ENCODE data around the gene STH.
A peak's percentile ranks its signal among the peaks of the same experiment; 100 is the strongest.

The STH gene

DNA sequence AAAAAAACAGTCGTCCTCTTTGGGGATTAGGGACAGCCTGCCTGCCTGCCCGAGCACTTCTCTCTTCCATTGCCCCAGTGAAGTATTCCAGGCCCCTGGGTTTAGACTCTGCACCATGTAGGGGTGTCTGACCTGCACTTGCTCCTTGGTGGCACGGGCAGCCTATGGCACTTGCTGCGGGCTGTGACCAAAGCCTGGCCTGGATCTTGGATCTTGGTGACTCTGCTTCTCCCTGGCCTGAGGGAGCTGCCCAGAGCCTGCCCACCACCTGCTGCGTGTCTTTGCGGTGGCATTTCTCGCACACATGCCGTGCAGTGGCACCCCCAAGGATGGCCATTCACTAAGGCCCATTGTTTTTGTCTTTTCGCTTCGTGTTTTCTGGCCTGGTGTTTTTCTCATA is 6.1 kb upstream of the STH start:
- Histone ChIP-seq H3K4me1 (ENCODE audit: control insufficient read depth in 5 of 5, insufficient read depth in 5 of 5, low read length in 5 of 5) (peaks cover 0 to 14% (median 10%) of the 10 kb centered on the region in 5 donors), H3K9ac (ENCODE audit: low read length in 5 of 5) (no peak overlapping the region), H3K9me3 (ENCODE audit: control insufficient read depth in 5 of 5, low read length in 5 of 5) (no peaks in the 10 kb centered on the region), H3K36me3 (ENCODE audit: control insufficient read depth in 5 of 5, insufficient read depth in 5 of 5, low read length in 5 of 5) (no peaks in the 10 kb centered on the region), H3K4me3 (ENCODE audit: low read depth in 1 of 5, low read length in 5 of 5) (no peak overlapping the region), H3K27me3 (ENCODE audit: control insufficient read depth in 5 of 5, insufficient read depth in 4 of 5, low read length in 5 of 5) (no peaks in the 10 kb centered on the region), H3K27ac (ENCODE audit: low read depth, low read length) (no peak overlapping the region)

DNA sequence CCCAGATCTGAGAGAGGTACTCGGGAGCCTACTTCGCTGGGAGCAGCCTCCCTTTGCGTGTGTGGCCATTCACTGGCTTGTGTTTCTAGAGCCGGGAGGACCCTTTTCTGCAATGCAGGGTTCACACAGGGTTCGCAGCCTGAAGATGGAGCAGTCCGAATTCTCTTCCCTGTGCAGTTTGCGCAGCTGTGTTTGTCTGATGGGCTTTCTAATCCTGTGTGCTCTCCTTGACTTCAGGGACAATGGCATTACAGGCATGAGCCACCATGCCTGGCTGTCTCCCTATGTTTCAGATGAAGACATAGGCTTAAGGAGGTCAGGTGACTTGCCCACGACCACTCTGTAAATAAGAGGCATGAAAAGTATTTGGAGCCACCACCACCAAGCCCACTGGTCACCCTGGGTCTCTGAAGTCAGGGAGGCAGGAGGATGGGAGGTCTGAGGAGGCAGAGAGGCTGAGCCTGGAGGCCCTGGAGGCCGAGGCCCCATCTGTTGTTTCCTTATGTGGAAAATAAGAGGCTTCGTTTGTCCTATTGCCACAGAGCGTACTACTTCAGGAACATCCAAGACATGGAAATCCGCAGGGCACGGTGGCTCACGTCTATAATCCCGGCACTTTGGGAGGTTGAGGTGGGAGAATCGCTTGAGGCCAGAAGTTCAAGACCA is 5.0 kb upstream of the STH start:
- Histone ChIP-seq H3K9me3 (ENCODE audit: control insufficient read depth in 5 of 5, low read length in 5 of 5) (no peaks in the 10 kb centered on the region), H3K4me3 (ENCODE audit: low read depth in 1 of 5, low read length in 5 of 5) (no peak overlapping the region), H3K27ac (ENCODE audit: low read depth, low read length) (no peak overlapping the region), H3K9ac (ENCODE audit: low read length in 5 of 5) (no peak overlapping the region), H3K36me3 (ENCODE audit: control insufficient read depth in 5 of 5, insufficient read depth in 5 of 5, low read length in 5 of 5) (no peaks in the 10 kb centered on the region), H3K27me3 (ENCODE audit: control insufficient read depth in 5 of 5, insufficient read depth in 4 of 5, low read length in 5 of 5) (no peaks in the 10 kb centered on the region), H3K4me1 (ENCODE audit: control insufficient read depth in 5 of 5, insufficient read depth in 5 of 5, low read length in 5 of 5) (peaks cover 0 to 23% (median 15%) of the 10 kb centered on the region in 5 donors)

DNA sequence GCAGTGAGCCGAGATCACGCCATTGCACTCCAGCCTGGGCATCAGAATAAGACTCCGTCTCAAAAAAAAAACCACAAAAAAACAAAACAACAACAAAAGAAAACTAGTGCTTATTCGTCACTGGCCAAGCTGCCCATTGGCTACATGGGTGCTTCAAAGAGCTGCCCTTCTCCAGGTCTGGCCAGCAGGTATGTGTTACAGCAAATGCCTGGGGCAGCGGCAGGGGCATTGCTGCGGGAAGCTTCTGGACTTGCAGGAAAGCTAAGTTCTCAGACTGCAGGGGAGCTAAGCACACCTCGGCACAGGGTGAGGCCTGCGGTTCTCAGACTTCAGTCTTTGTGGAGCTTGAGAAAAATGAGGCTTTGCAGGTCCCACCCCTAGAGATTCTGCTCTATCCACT is 4.1 kb upstream of the STH start:
- Histone ChIP-seq H3K4me3 (ENCODE audit: low read depth in 1 of 5, low read length in 5 of 5) (no peak overlapping the region), H3K9me3 (ENCODE audit: control insufficient read depth in 5 of 5, low read length in 5 of 5) (no peaks in the 10 kb centered on the region), H3K27me3 (ENCODE audit: control insufficient read depth in 5 of 5, insufficient read depth in 4 of 5, low read length in 5 of 5) (no peaks in the 10 kb centered on the region), H3K9ac (ENCODE audit: low read length in 5 of 5) (no peak overlapping the region), H3K27ac (ENCODE audit: low read depth, low read length) (no peak overlapping the region), H3K36me3 (ENCODE audit: control insufficient read depth in 5 of 5, insufficient read depth in 5 of 5, low read length in 5 of 5) (no peaks in the 10 kb centered on the region), H3K4me1 (ENCODE audit: control insufficient read depth in 5 of 5, insufficient read depth in 5 of 5, low read length in 5 of 5) (peaks cover 0 to 30% (median 20%) of the 10 kb centered on the region in 5 donors)

DNA sequence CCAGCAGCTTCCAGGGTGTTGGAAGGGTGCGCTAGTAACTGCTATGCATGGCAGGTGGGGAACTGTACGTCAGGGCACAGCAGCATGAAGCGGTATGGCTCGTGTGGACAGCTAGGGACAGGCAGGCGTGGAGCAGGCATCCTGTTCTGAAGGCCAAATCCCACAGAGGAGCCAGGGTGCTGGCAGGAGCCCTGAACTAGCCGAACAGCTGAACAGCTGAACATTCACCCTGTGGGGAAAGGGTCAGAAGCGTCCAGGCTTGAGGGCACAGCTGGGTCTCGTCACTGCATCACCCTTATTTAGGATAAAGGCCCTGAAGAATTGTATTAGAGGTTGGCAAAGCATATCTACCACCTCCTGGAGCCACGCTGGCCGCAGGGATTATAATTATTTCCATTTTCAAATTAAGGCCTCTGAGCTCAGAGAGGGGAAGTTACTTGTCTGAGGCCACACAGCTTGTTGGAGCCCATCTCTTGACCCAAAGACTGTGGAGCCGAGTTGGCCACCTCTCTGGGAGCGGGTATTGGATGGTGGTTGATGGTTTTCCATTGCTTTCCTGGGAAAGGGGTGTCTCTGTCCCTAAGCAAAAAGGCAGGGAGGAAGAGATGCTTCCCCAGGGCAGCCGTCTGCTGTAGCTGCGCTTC is 3.3 kb upstream of the STH start:
- Histone ChIP-seq H3K4me3 (ENCODE audit: low read depth in 1 of 5, low read length in 5 of 5) (peak overlapping the region in 1 of 5 donors; percentile 22), H3K4me1 (ENCODE audit: control insufficient read depth in 5 of 5, insufficient read depth in 5 of 5, low read length in 5 of 5) (peaks cover 0 to 30% (median 20%) of the 10 kb centered on the region in 5 donors), H3K36me3 (ENCODE audit: control insufficient read depth in 5 of 5, insufficient read depth in 5 of 5, low read length in 5 of 5) (no peaks in the 10 kb centered on the region), H3K9ac (ENCODE audit: low read length in 5 of 5) (peak overlapping the region in 1 of 5 donors; percentile 47), H3K27me3 (ENCODE audit: control insufficient read depth in 5 of 5, insufficient read depth in 4 of 5, low read length in 5 of 5) (no peaks in the 10 kb centered on the region), H3K27ac (ENCODE audit: low read depth, low read length) (no peak overlapping the region), H3K9me3 (ENCODE audit: control insufficient read depth in 5 of 5, low read length in 5 of 5) (no peaks in the 10 kb centered on the region)

DNA sequence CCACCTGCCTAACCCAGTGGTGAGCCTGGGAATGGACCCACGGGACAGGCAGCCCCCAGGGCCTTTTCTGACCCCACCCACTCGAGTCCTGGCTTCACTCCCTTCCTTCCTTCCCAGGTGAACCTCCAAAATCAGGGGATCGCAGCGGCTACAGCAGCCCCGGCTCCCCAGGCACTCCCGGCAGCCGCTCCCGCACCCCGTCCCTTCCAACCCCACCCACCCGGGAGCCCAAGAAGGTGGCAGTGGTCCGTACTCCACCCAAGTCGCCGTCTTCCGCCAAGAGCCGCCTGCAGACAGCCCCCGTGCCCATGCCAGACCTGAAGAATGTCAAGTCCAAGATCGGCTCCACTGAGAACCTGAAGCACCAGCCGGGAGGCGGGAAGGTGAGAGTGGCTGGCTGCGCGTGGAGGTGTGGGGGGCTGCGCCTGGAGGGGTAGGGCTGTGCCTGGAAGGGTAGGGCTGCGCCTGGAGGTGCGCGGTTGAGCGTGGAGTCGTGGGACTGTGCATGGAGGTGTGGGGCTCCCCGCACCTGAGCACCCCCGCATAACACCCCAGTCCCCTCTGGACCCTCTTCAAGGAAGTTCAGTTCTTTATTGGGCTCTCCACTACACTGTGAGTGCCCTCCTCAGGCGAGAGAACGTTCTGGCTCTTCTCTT is 2.6 kb upstream of the STH start:
- Histone ChIP-seq H3K27ac (ENCODE audit: low read depth, low read length) (no peak overlapping the region), H3K9me3 (ENCODE audit: control insufficient read depth in 5 of 5, low read length in 5 of 5) (no peaks in the 10 kb centered on the region), H3K36me3 (ENCODE audit: control insufficient read depth in 5 of 5, insufficient read depth in 5 of 5, low read length in 5 of 5) (no peaks in the 10 kb centered on the region)

DNA sequence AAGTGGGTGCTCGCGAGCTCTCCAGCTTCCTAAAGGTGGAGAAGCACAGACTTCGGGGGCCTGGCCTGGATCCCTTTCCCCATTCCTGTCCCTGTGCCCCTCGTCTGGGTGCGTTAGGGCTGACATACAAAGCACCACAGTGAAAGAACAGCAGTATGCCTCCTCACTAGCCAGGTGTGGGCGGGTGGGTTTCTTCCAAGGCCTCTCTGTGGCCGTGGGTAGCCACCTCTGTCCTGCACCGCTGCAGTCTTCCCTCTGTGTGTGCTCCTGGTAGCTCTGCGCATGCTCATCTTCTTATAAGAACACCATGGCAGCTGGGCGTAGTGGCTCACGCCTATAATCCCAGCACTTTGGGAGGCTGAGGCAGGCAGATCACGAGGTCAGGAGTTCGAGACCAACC is 1.9 kb upstream of the STH start:
- H3K27ac ChIP-seq (ENCODE audit: low read depth, low read length): no peak overlapping the region
- H3K4me1 ChIP-seq (ENCODE audit: control insufficient read depth in 5 of 5, insufficient read depth in 5 of 5, low read length in 5 of 5): peaks cover 0 to 30% (median 20%) of the 10 kb centered on the region in 5 donors
- H3K9ac ChIP-seq (ENCODE audit: low read length in 5 of 5): no peak overlapping the region
- H3K9me3 ChIP-seq (ENCODE audit: control insufficient read depth in 5 of 5, low read length in 5 of 5): no peaks in the 10 kb centered on the region
- no peaks in the 10 kb centered on the region for H3K36me3 ChIP-seq (ENCODE audit: control insufficient read depth in 5 of 5, insufficient read depth in 5 of 5, low read length in 5 of 5)
- H3K4me3 ChIP-seq (ENCODE audit: low read depth in 1 of 5, low read length in 5 of 5): no peak overlapping the region
- no peaks in the 10 kb centered on the region for H3K27me3 ChIP-seq (ENCODE audit: control insufficient read depth in 5 of 5, insufficient read depth in 4 of 5, low read length in 5 of 5)

More for the DNA sequence above, 2.6 kb upstream of the STH start:
- Histone ChIP-seq H3K27me3 (ENCODE audit: control insufficient read depth in 5 of 5, insufficient read depth in 4 of 5, low read length in 5 of 5) (no peaks in the 10 kb centered on the region), H3K4me3 (ENCODE audit: low read depth in 1 of 5, low read length in 5 of 5) (no peak overlapping the region), H3K9ac (ENCODE audit: low read length in 5 of 5) (no peak overlapping the region), H3K4me1 (ENCODE audit: control insufficient read depth in 5 of 5, insufficient read depth in 5 of 5, low read length in 5 of 5) (peaks cover 0 to 30% (median 20%) of the 10 kb centered on the region in 5 donors)

DNA sequence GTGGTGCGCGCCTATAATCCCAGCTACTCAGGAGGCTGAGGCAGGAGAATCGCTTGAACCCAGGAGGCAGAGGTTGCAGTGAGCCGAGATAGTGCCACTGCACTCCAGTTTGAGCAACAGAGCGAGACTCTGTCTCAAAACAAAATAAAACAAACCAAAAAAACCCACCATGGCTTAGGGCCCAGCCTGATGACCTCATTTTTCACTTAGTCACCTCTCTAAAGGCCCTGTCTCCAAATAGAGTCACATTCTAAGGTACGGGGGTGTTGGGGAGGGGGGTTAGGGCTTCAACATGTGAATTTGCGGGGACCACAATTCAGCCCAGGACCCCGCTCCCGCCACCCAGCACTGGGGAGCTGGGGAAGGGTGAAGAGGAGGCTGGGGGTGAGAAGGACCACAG is 1.4 kb upstream of the STH start:
- no peaks in the 10 kb centered on the region for H3K27me3 ChIP-seq (ENCODE audit: control insufficient read depth in 5 of 5, insufficient read depth in 4 of 5, low read length in 5 of 5)
- H3K27ac ChIP-seq (ENCODE audit: low read depth, low read length): no peak overlapping the region
- H3K9ac ChIP-seq (ENCODE audit: low read length in 5 of 5): no peak overlapping the region
- H3K36me3 ChIP-seq (ENCODE audit: control insufficient read depth in 5 of 5, insufficient read depth in 5 of 5, low read length in 5 of 5): no peaks in the 10 kb centered on the region
- H3K4me1 ChIP-seq (ENCODE audit: control insufficient read depth in 5 of 5, insufficient read depth in 5 of 5, low read length in 5 of 5): peaks cover 0 to 30% (median 21%) of the 10 kb centered on the region in 5 donors
- H3K4me3 ChIP-seq (ENCODE audit: low read depth in 1 of 5, low read length in 5 of 5): no peak overlapping the region
- H3K9me3 ChIP-seq (ENCODE audit: control insufficient read depth in 5 of 5, low read length in 5 of 5): no peaks in the 10 kb centered on the region

DNA sequence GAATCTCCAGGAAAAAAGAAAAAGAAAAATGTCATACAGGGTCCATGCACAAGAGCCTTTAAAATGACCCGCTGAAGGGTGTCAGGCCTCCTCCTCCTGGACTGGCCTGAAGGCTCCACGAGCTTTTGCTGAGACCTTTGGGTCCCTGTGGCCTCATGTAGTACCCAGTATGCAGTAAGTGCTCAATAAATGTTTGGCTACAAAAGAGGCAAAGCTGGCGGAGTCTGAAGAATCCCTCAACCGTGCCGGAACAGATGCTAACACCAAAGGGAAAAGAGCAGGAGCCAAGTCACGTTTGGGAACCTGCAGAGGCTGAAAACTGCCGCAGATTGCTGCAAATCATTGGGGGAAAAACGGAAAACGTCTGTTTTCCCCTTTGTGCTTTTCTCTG is 845 bp downstream of the STH start:
- Histone ChIP-seq H3K36me3 (ENCODE audit: control insufficient read depth in 5 of 5, insufficient read depth in 5 of 5, low read length in 5 of 5) (no peaks in the 10 kb centered on the region), H3K27me3 (ENCODE audit: control insufficient read depth in 5 of 5, insufficient read depth in 4 of 5, low read length in 5 of 5) (no peaks in the 10 kb centered on the region), H3K27ac (ENCODE audit: low read depth, low read length) (no peak overlapping the region), H3K4me1 (ENCODE audit: control insufficient read depth in 5 of 5, insufficient read depth in 5 of 5, low read length in 5 of 5) (peaks cover 2 to 41% (median 30%) of the 10 kb centered on the region in 5 donors), H3K4me3 (ENCODE audit: low read depth in 1 of 5, low read length in 5 of 5) (no peak overlapping the region), H3K9me3 (ENCODE audit: control insufficient read depth in 5 of 5, low read length in 5 of 5) (no peaks in the 10 kb centered on the region), H3K9ac (ENCODE audit: low read length in 5 of 5) (no peak overlapping the region)

DNA sequence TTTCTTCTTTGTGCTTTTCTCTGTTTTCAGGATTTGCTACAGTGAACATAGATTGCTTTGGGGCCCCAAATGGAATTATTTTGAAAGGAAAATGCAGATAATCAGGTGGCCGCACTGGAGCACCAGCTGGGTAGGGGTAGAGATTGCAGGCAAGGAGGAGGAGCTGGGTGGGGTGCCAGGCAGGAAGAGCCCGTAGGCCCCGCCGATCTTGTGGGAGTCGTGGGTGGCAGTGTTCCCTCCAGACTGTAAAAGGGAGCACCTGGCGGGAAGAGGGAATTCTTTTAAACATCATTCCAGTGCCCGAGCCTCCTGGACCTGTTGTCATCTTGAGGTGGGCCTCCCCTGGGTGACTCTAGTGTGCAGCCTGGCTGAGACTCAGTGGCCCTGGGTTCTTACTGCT is 1.2 kb downstream of the STH start:
- Histone ChIP-seq H3K36me3 (ENCODE audit: control insufficient read depth in 5 of 5, insufficient read depth in 5 of 5, low read length in 5 of 5) (no peaks in the 10 kb centered on the region), H3K27ac (ENCODE audit: low read depth, low read length) (no peak overlapping the region)

DNA sequence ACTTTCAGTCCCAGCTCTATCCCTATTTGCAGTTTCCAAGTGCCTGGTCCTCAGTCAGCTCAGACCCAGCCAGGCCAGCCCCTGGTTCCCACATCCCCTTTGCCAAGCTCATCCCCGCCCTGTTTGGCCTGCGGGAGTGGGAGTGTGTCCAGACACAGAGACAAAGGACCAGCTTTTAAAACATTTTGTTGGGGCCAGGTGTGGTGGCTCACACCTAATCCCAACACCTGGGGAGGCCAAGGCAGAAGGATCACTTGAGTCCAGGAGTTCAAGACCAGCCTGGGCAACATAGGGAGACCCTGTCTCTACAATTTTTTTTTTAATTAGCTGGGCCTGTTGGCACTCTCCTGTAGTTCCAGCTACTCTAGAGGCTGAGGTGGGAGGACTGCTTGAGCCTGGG is 1.7 kb downstream of the STH start:
- H3K9ac ChIP-seq (ENCODE audit: low read length in 5 of 5): no peak overlapping the region
- peaks cover 2 to 33% (median 24%) of the 10 kb centered on the region in 5 donors for H3K4me1 ChIP-seq (ENCODE audit: control insufficient read depth in 5 of 5, insufficient read depth in 5 of 5, low read length in 5 of 5)
- no peaks in the 10 kb centered on the region for H3K27me3 ChIP-seq (ENCODE audit: control insufficient read depth in 5 of 5, insufficient read depth in 4 of 5, low read length in 5 of 5)
- no peaks in the 10 kb centered on the region for H3K36me3 ChIP-seq (ENCODE audit: control insufficient read depth in 5 of 5, insufficient read depth in 5 of 5, low read length in 5 of 5)
- H3K9me3 ChIP-seq (ENCODE audit: control insufficient read depth in 5 of 5, low read length in 5 of 5): no peaks in the 10 kb centered on the region
- H3K27ac ChIP-seq (ENCODE audit: low read depth, low read length): no peak overlapping the region
- no peak overlapping the region for H3K4me3 ChIP-seq (ENCODE audit: low read depth in 1 of 5, low read length in 5 of 5)

More for the DNA sequence above, 1.2 kb downstream of the STH start:
- Histone ChIP-seq H3K9me3 (ENCODE audit: control insufficient read depth in 5 of 5, low read length in 5 of 5) (no peaks in the 10 kb centered on the region), H3K4me3 (ENCODE audit: low read depth in 1 of 5, low read length in 5 of 5) (no peak overlapping the region), H3K27me3 (ENCODE audit: control insufficient read depth in 5 of 5, insufficient read depth in 4 of 5, low read length in 5 of 5) (no peaks in the 10 kb centered on the region), H3K4me1 (ENCODE audit: control insufficient read depth in 5 of 5, insufficient read depth in 5 of 5, low read length in 5 of 5) (peaks cover 2 to 37% (median 28%) of the 10 kb centered on the region in 5 donors), H3K9ac (ENCODE audit: low read length in 5 of 5) (no peak overlapping the region)

All from subcutaneous abdominal adipose tissue (tissue), 5 donors.